Umbilical cord (tissue), 2 donors: ENCODE measurements around the gene SPRR2A. TPM values are rescaled to one million over a fixed set of nuclear protein-coding genes. Genes with fewer than 3 reads are reported as not detected.
"Not testable (repeated sequence)": the region's sequence is repeated elsewhere in the genome, so short reads cannot be mapped to it uniquely, and the experiment has no call there.

Experiments used
- DNase-seq: peaks from one replicate; pipeline ENCODE4 v3.0.0-alpha.2; 2015; ENCODE audit warnings: low spot score
- total RNA-seq: library from RNA; depleted of rRNA; stranded (reverse); fragments of >200 nt; gene quantifications from one replicate; pipeline ENCODE4 v1.2.3, GENCODE V29; 2014; ENCODE audit warnings: low replicate concordance; ENCODE audit not compliant: insufficient read depth

SPRR2A gene
- total RNA-seq, 1 donor from 2014 or later: not detected

GRCh38 chr1:153025797-153026196, 31.5 kb downstream of the SPRR2A start:
- no peak for DNase-seq

- DNase-seq: no peak
Measured at GRCh38 chr1:153024413-153024812, 32.9 kb downstream of the SPRR2A start.

- no peak for DNase-seq
Measured at GRCh38 chr1:153023109-153023508, 34.2 kb downstream of the SPRR2A start.

GRCh38 chr1:153022340-153022739, 35.0 kb downstream of the SPRR2A start:
- DNase-seq: not testable (repeated sequence)

GRCh38 chr1:153021829-153022228, 35.5 kb downstream of the SPRR2A start:
- DNase-seq: not testable (repeated sequence)

GRCh38 chr1:153011235-153011758, 46.0 kb downstream of the SPRR2A start:
- not testable (repeated sequence) for DNase-seq

Other genes with a start within 250 kb of the SPRR2A start
- gene LCE1B, start 245.5 kb downstream of the SPRR2A start, total RNA-seq: not detected
- not detected for gene LCE1A, start 230.0 kb downstream of the SPRR2A start, total RNA-seq
- not detected for gene LCE6A, start 214.7 kb downstream of the SPRR2A start, total RNA-seq
- gene LCE7A, start 197.5 kb downstream of the SPRR2A start, total RNA-seq: not detected
- 3.6 TPM for gene SMCP, start 179.2 kb downstream of the SPRR2A start, total RNA-seq
- gene IVL, start 149.0 kb downstream of the SPRR2A start, total RNA-seq: 14.2 TPM
- not detected for gene SPRR5, start 110.3 kb downstream of the SPRR2A start, total RNA-seq
- not detected for gene SPRR4, start 86.9 kb downstream of the SPRR2A start, total RNA-seq
- not detected for gene SPRR1A, start 73.4 kb downstream of the SPRR2A start, total RNA-seq
- 8.7 TPM for gene SPRR3, start 55.8 kb downstream of the SPRR2A start, total RNA-seq
- gene SPRR1B, start 26.3 kb downstream of the SPRR2A start, total RNA-seq: not detected
- 1.2 TPM for gene SPRR2D, start 16.4 kb downstream of the SPRR2A start, total RNA-seq
- gene SPRR2B, start 14.1 kb upstream of the SPRR2A start, total RNA-seq: not detected
- gene SPRR2E, start 37.0 kb upstream of the SPRR2A start, total RNA-seq: not detected
- not detected for gene SPRR2F, start 56.0 kb upstream of the SPRR2A start, total RNA-seq
- gene SPRR2G, start 93.4 kb upstream of the SPRR2A start, total RNA-seq: 11.3 TPM
- not detected for gene LELP1, start 145.9 kb upstream of the SPRR2A start, total RNA-seq
- gene PRR9, start 160.1 kb upstream of the SPRR2A start, total RNA-seq: 8.2 TPM
- gene LORICRIN, start 202.2 kb upstream of the SPRR2A start, total RNA-seq: not detected